Measurements from ENCODE around the gene FYN.

Gene FYN

GRCh38 chr6:111713811-111714210 lies 159.4 kb downstream of the FYN start:
- Histone ChIP-seq H3K36me3 (ENCODE audit: insufficient read depth, low read length) (peaks cover 64% of the 10 kb centered on the region), H3K4me1 (ENCODE audit: insufficient read depth, low read length) (peaks cover 12% of the 10 kb centered on the region), H3K27me3 (ENCODE audit: insufficient read depth, low read length) (no peaks in the 10 kb centered on the region), H2AFZ (ENCODE audit: low read depth, low read length) (no peak overlapping the region), H3K4me3 (ENCODE audit: low read length) (no peak overlapping the region), H3K9me3 (ENCODE audit: low read length) (no peaks in the 10 kb centered on the region)

DNA sequence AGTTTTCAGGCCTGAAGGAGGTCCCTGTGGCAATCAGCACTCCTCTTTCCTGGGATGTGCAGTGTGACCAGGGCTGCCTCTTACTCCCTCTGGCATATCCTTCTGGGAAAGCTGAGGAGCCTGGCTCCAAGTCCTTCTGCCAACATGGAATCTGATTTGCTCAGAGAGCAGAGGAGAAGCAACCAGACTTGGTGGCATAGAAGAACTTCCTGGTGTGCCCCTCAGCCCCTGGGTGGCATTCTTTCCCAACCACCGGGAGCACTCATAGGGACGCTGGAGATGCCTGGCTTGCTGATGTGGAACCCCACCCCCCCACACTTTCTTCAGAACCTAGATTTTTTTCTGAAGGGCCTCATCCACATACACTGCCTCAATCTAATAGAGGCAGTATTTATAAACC lies 160.0 kb downstream of the FYN start:
- H3K36me3 ChIP-seq (ENCODE audit: insufficient read depth, low read length): peaks cover 64% of the 10 kb centered on the region
- H3K4me3 ChIP-seq (ENCODE audit: low read length): no peak overlapping the region
- no peaks in the 10 kb centered on the region for H3K27me3 ChIP-seq (ENCODE audit: insufficient read depth, low read length)
- H3K4me1 ChIP-seq (ENCODE audit: insufficient read depth, low read length): peaks cover 12% of the 10 kb centered on the region
- H3K9me3 ChIP-seq (ENCODE audit: low read length): no peaks in the 10 kb centered on the region
- no peak overlapping the region for H2AFZ ChIP-seq (ENCODE audit: low read depth, low read length)

DNA sequence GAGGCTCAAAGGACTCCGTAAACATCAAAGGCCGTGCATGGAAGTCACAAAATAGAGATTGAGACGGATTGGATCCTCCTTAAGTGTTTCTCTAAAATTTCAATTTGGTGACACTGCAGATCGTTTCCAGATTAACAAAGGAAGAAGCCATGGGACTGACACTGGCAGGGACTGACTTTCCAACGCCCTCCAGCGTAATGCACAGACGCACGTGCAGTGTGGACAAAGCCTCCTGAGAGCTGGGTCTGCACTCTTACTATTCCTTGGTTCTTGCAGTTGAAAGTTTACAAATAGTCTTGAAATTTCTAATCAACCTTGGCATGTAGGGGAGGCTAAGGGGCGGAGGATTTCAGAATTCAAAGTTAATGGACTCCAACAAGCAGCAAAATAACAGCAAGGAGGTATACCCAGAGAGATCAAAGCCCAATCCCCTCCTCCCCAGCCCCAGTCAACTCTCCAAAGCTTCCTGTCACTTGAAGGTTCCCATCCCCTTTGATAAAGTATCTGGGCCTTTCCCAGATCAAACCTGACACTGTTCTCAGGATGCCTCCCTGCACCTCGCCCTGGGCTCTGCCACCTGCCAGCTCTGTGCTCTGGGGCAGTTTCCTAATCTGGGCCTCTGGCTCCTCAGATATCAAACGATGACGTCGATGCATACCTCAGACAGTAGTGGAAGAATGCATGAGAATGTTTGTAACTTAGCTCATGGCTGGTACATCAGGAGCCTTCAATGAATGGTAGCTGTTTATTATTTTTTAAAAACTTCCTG lies 161.1 kb downstream of the FYN start:
- no peaks in the 10 kb centered on the region for H3K9me3 ChIP-seq (ENCODE audit: low read length)
- peaks cover 67% of the 10 kb centered on the region for H3K36me3 ChIP-seq (ENCODE audit: insufficient read depth, low read length)
- H3K27me3 ChIP-seq (ENCODE audit: insufficient read depth, low read length): no peaks in the 10 kb centered on the region
- H2AFZ ChIP-seq (ENCODE audit: low read depth, low read length): no peak overlapping the region
- H3K4me1 ChIP-seq (ENCODE audit: insufficient read depth, low read length): peaks cover 12% of the 10 kb centered on the region
- H3K4me3 ChIP-seq (ENCODE audit: low read length): no peak overlapping the region

DNA sequence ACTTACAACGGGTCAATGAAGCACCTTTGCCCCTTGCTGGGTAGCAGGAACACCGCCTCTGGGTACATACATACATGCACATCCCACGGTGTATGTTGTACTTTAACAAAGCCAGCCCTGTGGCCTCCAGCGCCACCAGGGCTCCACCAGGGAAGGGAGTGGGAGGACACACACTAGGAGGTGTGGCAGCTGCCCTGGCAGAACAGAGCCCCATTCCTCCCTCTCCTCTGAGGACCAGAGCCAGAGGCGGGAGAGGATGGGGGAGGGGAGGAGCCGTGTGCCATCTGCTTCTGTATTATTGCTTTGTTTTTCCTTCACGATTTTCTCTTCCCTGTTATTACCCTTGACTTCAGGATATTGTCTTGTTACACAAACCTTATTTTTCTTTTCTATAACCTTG lies 161.8 kb downstream of the FYN start:
- Histone ChIP-seq H3K27me3 (ENCODE audit: insufficient read depth, low read length) (no peaks in the 10 kb centered on the region), H3K36me3 (ENCODE audit: insufficient read depth, low read length) (peaks cover 72% of the 10 kb centered on the region), H3K4me3 (ENCODE audit: low read length) (no peak overlapping the region), H3K4me1 (ENCODE audit: insufficient read depth, low read length) (peaks cover 12% of the 10 kb centered on the region), H2AFZ (ENCODE audit: low read depth, low read length) (no peak overlapping the region), H3K9me3 (ENCODE audit: low read length) (no peaks in the 10 kb centered on the region)

DNA sequence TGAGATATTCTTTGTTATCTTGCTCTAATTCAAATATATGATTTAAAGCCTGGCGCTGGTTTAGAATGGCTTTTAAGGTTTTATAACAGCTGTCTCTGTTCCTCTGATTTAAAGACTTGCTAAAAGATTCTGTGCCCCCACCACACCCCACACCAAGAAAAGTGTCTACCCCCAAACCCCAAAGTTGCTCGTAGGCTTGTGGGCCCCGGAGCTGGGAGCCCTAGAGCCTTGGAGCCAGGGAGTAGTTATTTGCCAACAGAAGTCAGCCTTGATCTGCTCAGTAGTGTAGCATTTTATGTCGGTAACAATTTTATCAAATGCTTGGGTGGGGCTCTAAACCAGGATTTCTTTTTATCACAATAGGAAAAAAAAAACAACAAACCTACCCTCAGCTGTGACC lies 162.3 kb downstream of the FYN start:
- Histone ChIP-seq H3K27me3 (ENCODE audit: insufficient read depth, low read length) (no peaks in the 10 kb centered on the region), H3K36me3 (ENCODE audit: insufficient read depth, low read length) (peaks cover 74% of the 10 kb centered on the region), H3K4me1 (ENCODE audit: insufficient read depth, low read length) (peaks cover 12% of the 10 kb centered on the region), H2AFZ (ENCODE audit: low read depth, low read length) (no peak overlapping the region), H3K4me3 (ENCODE audit: low read length) (no peak overlapping the region), H3K9me3 (ENCODE audit: low read length) (no peaks in the 10 kb centered on the region)

GRCh38 chr6:111710439-111710838 lies 162.8 kb downstream of the FYN start:
- Histone ChIP-seq H3K36me3 (ENCODE audit: insufficient read depth, low read length) (peaks cover 73% of the 10 kb centered on the region), H2AFZ (ENCODE audit: low read depth, low read length) (no peak overlapping the region), H3K9me3 (ENCODE audit: low read length) (no peaks in the 10 kb centered on the region), H3K4me3 (ENCODE audit: low read length) (no peak overlapping the region), H3K27me3 (ENCODE audit: insufficient read depth, low read length) (no peaks in the 10 kb centered on the region), H3K4me1 (ENCODE audit: insufficient read depth, low read length) (peaks cover 12% of the 10 kb centered on the region)

DNA sequence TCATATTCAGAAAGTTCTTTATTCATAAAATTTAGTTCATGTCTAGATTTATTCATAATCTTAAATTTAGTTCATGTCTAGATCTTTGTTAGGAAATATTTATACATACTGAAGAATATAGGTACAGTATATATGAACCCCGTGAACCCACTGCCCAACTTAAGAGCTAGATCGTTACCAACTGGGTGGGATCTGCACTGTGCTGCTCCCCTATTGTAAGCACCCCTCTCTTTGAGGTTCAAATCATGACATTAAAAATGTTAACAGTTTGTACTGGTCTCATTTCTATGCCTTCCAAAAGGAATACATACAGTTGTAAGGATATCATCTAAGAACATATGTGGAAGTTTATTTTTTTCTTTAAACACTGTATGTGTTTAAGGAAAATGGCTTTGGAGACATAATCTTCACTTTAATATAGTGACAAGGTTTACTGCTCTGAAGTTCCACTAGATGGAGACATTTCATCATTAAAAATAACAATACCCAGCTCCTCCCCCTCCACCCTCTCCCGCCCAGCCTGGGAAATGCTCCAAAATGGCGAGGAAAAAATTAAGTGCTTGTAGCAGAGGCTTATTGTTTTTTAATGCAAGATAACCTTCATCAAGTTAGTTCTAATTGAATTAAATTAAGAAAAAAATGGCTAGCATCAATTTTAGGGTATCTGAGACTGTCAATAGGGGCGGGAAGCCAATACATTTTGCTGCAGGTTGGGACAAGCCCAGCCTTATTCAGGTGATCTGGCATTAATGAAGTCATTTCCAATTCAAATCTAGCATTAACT lies 163.4 kb downstream of the FYN start:
- Histone ChIP-seq H2AFZ (ENCODE audit: low read depth, low read length) (no peak overlapping the region), H3K36me3 (ENCODE audit: insufficient read depth, low read length) (peaks cover 69% of the 10 kb centered on the region), H3K9me3 (ENCODE audit: low read length) (no peaks in the 10 kb centered on the region), H3K27me3 (ENCODE audit: insufficient read depth, low read length) (no peaks in the 10 kb centered on the region), H3K4me1 (ENCODE audit: insufficient read depth, low read length) (peaks cover 12% of the 10 kb centered on the region), H3K4me3 (ENCODE audit: low read length) (no peak overlapping the region)

GRCh38 chr6:111709201-111709600 lies 164.1 kb downstream of the FYN start:
- H3K9me3 ChIP-seq (ENCODE audit: low read length): no peaks in the 10 kb centered on the region
- no peak overlapping the region for H2AFZ ChIP-seq (ENCODE audit: low read depth, low read length)
- no peak overlapping the region for H3K4me3 ChIP-seq (ENCODE audit: low read length)
- H3K27me3 ChIP-seq (ENCODE audit: insufficient read depth, low read length): no peaks in the 10 kb centered on the region
- H3K36me3 ChIP-seq (ENCODE audit: insufficient read depth, low read length): peaks cover 64% of the 10 kb centered on the region
- H3K4me1 ChIP-seq (ENCODE audit: insufficient read depth, low read length): peaks cover 12% of the 10 kb centered on the region

- H3K4me3 ChIP-seq (ENCODE audit: low read length): no peak overlapping the region
- no peak overlapping the region for H2AFZ ChIP-seq (ENCODE audit: low read depth, low read length)
- no peaks in the 10 kb centered on the region for H3K27me3 ChIP-seq (ENCODE audit: insufficient read depth, low read length)
- no peaks in the 10 kb centered on the region for H3K9me3 ChIP-seq (ENCODE audit: low read length)
- H3K4me1 ChIP-seq (ENCODE audit: insufficient read depth, low read length): peaks cover 16% of the 10 kb centered on the region
- peaks cover 64% of the 10 kb centered on the region for H3K36me3 ChIP-seq (ENCODE audit: insufficient read depth, low read length)
These were observed 165.5 kb downstream of the FYN start for GRCh38 chr6:111707773-111708172.

DNA sequence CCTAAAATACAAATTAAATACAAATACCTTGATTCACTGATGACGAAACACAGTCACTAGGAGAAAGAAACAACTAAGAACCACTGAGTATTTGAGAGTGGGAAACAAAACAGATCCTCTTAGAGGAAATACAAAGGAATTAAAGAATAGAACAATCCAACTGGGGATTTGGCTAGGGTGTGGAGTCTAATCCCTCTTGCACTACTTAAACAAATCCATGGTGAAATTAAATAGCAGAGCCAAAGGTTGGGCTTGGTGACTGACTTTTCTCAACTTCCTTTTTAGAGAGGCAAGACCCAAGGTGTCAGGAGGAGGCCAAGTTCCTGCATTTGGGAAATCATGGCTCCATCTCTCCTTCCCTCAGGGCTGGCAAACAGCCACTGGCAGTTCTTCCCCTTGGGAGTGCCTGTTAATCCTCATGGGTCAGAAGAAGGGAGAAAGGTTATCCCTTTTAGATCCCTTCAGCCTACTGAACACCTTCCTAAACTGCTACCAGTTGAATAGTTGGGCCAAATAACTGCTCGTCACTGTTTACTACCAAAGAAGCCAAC lies 166.3 kb downstream of the FYN start:
- Histone ChIP-seq H2AFZ (ENCODE audit: low read depth, low read length) (no peak overlapping the region), H3K27me3 (ENCODE audit: insufficient read depth, low read length) (no peaks in the 10 kb centered on the region), H3K9me3 (ENCODE audit: low read length) (no peaks in the 10 kb centered on the region), H3K4me1 (ENCODE audit: insufficient read depth, low read length) (peaks cover 20% of the 10 kb centered on the region), H3K4me3 (ENCODE audit: low read length) (no peak overlapping the region), H3K36me3 (ENCODE audit: insufficient read depth, low read length) (peaks cover 65% of the 10 kb centered on the region)

DNA sequence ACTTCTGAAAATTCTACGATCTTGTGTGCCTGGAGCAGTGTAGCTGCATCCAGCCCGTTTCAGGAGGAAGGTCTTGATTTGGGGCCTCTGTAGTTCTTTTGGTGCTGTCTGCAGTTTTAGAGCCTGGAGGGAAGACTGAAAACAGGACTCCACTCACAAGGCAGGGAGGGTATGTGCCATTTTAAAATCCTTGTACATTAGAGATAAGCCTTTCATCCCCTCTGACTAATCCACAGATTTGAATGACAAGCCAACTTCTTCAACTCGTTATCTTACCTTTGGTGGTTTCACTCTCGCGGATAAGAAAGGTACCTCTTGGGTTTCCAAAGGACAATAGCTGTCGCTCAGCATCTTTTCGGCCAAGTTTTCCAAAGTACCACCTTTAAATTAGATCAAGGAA lies 169.5 kb downstream of the FYN start:
- peaks cover 77% of the 10 kb centered on the region for H3K36me3 ChIP-seq (ENCODE audit: insufficient read depth, low read length)
- no peak overlapping the region for H3K4me3 ChIP-seq (ENCODE audit: low read length)
- peaks cover 24% of the 10 kb centered on the region for H3K4me1 ChIP-seq (ENCODE audit: insufficient read depth, low read length)
- no peaks in the 10 kb centered on the region for H3K27me3 ChIP-seq (ENCODE audit: insufficient read depth, low read length)
- H2AFZ ChIP-seq (ENCODE audit: low read depth, low read length): no peak overlapping the region
- no peaks in the 10 kb centered on the region for H3K9me3 ChIP-seq (ENCODE audit: low read length)

DNA sequence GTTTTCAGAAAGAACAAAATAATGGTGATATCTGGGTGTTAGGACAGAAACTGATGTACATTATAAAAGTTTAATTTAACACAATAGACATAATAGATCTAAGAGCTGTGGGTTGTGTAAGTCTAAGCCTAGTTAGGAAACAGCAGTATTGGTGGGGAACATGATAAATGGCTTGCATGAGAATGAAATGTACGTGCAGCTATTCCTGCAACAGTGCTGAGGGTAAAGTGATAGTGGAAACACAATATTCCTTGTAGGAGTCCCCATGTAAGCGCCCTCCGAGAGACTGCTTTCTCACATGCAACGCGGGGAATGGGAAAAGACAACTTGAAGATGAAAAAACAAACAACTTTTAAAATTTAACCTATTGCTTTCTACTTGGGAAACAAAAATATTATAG lies 171.0 kb downstream of the FYN start:
- H3K27me3 ChIP-seq (ENCODE audit: insufficient read depth, low read length): no peaks in the 10 kb centered on the region

DNA sequence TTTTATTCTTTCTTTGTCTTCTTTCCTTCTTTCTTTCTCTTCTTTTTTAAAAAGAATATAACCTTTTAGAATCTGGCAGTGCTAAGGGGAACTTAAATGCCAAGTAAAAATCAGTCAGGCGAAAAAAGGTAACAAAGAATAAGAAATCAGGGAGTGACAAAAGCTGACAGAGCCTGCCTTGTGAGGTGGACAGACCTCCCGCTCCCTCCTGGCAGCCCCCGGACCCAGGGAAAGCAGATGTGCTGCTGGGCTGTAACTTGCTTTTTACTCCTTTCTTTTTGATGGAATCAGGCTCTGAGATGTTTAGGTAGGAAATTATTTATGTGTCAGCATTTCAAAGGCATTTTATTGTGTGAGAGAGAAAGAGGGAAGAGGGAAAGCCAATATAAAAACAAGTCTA lies 172.1 kb downstream of the FYN start:
- Histone ChIP-seq H3K9me3 (ENCODE audit: low read length) (no peaks in the 10 kb centered on the region), H2AFZ (ENCODE audit: low read depth, low read length) (no peak overlapping the region), H3K4me1 (ENCODE audit: insufficient read depth, low read length) (peaks cover 24% of the 10 kb centered on the region), H3K4me3 (ENCODE audit: low read length) (no peak overlapping the region), H3K27me3 (ENCODE audit: insufficient read depth, low read length) (no peaks in the 10 kb centered on the region), H3K36me3 (ENCODE audit: insufficient read depth, low read length) (peaks cover 68% of the 10 kb centered on the region)

More for the DNA sequence above, 171.0 kb downstream of the FYN start:
- Histone ChIP-seq H3K9me3 (ENCODE audit: low read length) (no peaks in the 10 kb centered on the region), H3K4me1 (ENCODE audit: insufficient read depth, low read length) (peaks cover 24% of the 10 kb centered on the region), H2AFZ (ENCODE audit: low read depth, low read length) (no peak overlapping the region), H3K36me3 (ENCODE audit: insufficient read depth, low read length) (peaks cover 70% of the 10 kb centered on the region), H3K4me3 (ENCODE audit: low read length) (no peak overlapping the region)

All from neuron (in vitro differentiated cells).